NCI-H2171 (cell line): Measurements from ENCODE around the gene CCNC.

Experiments
- DNase-seq: peaks from one replicate; lab custom pipeline; 2025; lab: John Stamatoyannopoulos, UW

The CCNC gene

GRCh38 chr6:99568103-99568933 is at the start of gene CCNC:
TSS of gene CCNC (minus strand) at chr6:99568660. CDS start at chr6:99568527, 133 bp downstream.
- DNase-seq = peak; percentile 97

GRCh38 chr6:99617131-99617530 is 48.7 kb upstream of the CCNC start:
- no peak for DNase-seq

DNA sequence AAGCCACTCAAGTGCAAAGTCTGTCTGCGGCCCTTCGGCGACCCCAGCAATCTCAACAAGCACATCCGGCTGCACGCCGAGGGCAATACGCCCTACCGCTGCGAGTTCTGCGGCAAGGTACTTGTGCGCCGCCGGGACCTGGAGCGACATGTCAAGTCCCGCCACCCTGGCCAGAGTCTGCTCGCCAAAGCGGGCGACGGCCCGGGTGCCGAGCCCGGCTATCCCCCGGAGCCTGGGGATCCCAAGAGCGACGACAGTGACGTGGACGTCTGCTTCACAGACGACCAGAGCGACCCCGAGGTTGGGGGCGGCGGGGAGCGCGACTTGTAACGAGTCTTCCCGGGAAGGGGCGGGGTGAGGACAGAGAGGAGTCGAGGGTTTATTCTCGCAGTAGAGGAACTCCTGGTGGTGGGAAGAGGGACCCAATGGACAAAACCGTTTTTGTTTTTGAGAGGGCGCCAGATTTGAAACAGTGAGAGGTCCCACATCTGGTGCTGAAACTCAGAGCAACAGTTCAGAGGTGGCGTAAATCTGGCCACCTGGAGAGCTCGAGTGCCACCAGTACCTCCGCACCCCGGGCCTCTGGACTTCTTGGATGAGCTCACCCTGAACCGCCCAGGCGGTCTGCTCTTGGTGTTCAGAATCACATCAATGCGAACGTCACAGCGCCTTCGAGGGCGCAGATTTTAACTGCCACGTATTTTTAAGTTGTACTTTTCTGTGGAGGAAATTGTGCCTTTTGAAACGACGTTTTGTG is 46.1 kb upstream of the CCNC start:
- DNase-seq = peak; percentile 26

DNA sequence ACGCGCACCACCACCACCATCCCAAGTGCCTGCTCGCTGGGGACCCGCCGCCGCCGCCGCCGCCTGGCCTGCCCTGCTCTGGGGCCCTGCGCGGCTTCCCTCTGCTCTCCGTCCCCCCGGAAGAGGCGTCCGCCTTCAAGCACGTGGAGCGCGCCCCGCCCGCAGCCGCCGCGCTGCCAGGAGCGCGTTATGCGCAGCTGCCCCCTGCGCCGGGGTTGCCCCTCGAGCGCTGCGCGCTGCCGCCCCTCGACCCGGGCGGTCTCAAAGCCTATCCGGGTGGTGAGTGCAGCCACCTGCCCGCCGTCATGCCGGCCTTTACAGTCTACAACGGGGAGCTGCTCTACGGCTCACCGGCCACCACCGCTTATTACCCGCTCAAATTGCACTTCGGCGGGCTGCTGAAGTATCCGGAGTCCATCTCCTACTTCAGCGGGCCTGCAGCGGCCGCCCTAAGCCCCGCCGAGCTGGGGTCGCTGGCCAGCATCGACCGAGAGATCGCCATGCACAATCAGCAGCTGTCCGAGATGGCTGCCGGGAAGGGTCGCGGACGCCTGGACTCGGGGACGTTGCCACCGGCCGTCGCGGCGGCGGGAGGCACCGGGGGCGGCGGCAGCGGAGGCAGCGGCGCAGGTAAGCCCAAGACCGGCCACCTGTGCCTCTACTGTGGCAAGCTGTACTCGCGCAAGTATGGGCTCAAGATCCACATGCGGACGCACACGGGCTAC is 45.4 kb upstream of the CCNC start:
- DNase-seq = peak; percentile 42

- no peak for DNase-seq
Observed at GRCh38 chr6:99613409-99613704, 44.9 kb upstream of the CCNC start.

DNA sequence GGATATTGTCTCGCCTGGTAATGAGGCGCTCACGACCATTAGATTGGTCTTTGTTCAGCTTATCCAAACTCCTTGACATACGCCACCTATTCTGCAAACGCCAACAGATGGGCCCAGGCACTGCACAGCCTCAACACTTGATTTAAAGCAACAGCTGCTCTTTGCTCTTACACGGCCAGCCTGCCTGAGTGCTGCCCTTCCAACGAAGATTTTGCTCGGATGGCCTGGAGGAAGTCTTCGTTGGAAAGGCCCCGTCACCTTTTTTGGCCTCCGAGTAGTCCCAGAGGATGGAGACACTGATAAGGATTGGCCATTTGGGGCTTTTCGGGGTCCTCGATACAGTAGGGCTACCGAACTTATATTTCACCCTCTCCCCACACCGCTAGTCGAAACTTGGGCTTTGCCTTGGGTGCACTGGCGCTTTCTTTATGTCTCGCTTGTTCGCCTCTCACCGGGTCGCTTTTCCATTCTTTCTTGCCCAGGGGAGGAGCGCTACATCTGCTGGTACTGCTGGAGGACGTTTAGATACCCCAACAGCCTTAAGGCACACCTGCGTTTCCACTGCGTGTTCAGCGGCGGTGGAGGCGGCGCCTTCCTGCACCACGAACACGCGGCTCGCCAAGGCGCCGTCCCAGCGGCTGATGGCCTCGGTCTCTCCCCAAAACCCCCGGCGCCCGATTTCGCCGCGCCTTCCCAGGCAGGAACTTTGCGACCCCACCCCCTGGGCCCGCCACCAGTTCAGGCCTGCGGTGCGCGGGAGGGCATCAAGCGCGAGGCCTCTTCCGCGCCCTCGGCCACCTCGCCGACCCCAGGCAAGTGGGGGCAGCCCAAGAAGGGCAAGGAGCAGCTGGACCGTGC is 44.3 kb upstream of the CCNC start:
- DNase-seq = peak; percentile 28

DNA sequence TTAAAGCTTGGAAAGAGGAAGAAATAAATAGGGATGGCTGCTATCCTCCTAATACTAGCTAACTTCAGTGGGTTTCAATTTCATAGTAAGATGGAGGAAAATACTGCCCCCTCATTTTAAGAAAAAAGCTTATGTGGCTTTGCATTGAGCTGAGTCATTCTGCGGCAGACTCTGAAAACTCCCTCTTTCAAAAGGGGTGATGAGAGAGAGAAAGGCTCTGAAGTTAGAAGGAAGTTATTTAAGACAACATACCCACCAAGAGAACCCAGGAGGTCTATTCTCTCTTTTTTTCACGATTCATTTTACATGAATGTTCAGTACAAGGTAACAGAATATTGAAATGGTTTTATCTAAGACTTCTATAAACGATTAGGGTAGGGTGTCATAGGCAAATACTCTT is 42.7 kb upstream of the CCNC start:
- no peak for DNase-seq

DNA sequence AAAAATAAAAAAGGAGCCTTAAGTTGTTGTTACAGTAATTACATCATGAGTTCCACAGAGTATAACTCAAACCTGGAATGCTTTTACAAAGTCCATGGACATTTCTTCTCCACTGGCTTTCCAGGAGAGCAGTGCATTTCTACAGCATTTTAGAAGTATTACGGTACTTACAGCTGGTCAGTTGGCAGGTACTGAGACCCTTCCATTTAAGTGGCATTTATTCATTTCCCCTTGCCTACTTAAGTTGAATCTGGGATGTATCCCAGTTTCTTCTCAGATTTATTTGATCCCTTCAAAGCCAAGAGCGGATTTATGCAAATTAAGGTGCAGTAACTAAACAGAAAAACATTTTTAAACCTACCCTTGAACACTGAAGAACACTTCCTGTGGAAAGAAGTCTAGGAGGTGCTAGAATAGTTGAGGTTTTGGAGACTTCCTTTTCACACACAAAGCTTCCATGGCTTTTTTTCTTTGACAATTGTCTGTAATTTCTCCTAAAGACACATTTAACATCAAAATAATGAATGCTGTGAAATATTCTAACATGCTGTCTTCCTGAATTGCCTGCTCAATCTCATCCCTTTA is 41.5 kb upstream of the CCNC start:
- DNase-seq = no peak

GRCh38 chr6:99608886-99609482 is 40.5 kb upstream of the CCNC start:
- no peak for DNase-seq

DNA sequence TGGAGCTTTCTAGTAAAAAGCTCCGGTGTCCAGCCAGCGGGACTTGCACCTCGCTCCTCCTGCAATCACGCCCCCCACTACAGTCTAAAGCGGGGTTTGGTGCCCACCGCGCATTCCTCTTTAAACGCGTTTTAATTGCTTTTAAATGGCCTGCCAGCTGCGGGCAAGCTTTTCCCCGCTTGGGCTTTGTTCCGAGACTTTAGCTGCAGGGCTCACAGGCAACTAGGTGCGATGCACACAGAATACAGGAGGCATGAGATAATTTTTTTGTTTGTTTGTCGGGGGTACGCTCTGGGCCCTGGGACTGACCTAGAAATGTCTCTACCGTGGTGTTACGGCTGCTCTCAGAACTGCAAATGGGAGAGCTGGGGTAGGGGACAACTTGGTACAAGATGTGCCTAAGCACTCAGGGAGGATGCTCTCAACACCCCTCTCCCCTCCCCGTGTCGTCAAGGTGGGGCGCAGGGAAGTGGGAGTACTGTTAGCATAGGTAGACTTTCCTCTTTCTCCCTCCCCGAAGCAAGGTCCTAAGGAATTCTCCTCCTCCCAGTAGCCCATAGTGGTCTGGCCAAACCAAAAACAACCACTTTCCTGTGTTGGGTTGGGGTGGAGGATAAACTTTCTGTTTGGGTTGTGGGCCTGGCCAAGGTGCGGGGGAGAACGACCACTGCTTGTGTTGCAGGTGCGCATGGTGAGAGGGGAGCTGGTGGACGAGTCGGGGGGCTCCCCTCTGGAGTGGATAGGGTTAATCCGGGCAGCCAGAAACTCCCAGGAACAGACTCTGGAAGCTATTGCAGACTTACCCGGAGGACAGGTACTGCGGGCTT is 39.8 kb upstream of the CCNC start:
- no peak for DNase-seq

GRCh38 chr6:99607416-99608036 is 39.1 kb upstream of the CCNC start:
- DNase-seq = no peak

- no peak for DNase-seq
Observed at GRCh38 chr6:99606656-99607415, 38.4 kb upstream of the CCNC start, which contains the start of gene PRDM13. TSS of gene PRDM13 (plus strand) at chr6:99606833. CDS start at chr6:99607035, 202 bp downstream.

DNA sequence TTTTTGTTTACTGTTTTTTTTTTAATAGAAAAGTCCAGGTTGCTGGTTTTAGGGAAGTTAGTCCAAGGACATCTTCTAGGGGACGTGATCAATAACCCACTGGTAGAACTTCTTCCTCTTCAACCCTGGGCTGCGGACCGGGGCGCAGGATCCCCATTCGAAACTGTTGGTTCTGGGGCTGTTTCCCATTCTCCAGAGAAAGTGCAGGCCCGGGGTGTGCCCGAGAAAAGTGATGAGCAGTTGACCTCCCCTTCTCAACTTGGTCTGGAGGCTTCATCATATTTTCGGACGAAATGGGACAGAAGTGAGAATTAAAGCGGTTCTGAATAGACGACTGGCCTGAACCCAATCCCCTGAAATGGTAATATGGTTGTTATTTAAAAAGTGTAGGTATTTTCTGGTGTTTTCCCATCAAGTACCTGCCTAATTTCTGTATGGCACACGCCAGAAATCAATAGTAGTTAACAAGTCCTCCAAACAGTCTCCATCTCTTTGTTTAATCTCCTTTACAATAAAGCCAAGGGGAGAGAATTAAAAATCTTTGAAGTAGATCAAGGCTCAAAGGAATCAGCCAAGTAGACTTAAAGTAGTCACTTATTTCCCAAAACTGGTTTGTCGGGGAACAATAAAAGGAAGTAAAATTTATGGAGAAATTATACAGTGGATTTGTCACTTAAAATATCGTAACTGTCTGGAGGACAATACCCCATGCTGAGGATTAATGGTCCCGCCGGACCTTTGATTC is 37.6 kb upstream of the CCNC start:
- no peak for DNase-seq

GRCh38 chr6:99605074-99605734 is 36.7 kb upstream of the CCNC start:
- DNase-seq = no peak

DNA sequence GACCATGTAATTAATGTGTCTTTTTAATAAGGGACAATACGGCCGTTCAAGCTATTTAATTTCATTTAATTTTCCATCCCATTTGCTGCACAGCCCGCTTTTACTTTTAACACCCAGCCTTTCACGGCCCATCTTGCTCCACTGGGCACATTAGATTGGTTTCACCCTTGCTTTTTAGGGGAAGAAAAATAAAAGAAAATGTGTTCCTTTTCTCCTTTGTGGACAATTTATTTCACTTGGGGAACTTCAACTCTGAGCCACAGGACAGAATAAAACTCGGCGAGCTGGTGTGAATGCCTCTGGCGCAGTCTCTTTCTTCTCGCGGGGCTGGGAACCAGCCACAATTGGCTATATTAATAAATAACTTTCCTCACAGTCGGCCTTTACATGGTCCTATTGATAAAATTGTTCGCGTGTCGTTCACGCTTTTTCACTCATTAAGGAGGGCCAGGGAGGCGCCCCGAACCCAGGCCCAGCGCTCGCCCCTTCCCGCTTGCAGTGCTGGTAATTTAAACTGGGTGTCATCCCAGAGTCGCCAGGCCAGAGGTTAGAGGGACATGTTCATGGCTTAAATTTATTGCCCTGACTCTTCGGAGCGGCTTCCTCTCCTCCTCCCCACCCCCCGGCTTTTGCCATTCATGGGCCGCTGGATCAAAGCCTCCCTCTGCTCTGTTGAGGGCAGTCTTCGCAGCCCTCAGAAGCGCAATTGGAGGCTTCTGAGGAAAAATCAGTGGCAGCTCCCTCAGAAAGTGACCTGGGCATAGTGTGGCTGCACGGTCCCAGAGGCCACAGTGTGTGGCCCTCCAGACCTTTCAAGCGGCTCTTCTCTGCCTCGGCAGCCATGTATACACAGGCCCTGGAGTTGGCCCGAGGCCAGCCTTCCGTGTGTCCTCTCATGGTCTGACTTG is 36.0 kb upstream of the CCNC start:
- no peak for DNase-seq

DNA sequence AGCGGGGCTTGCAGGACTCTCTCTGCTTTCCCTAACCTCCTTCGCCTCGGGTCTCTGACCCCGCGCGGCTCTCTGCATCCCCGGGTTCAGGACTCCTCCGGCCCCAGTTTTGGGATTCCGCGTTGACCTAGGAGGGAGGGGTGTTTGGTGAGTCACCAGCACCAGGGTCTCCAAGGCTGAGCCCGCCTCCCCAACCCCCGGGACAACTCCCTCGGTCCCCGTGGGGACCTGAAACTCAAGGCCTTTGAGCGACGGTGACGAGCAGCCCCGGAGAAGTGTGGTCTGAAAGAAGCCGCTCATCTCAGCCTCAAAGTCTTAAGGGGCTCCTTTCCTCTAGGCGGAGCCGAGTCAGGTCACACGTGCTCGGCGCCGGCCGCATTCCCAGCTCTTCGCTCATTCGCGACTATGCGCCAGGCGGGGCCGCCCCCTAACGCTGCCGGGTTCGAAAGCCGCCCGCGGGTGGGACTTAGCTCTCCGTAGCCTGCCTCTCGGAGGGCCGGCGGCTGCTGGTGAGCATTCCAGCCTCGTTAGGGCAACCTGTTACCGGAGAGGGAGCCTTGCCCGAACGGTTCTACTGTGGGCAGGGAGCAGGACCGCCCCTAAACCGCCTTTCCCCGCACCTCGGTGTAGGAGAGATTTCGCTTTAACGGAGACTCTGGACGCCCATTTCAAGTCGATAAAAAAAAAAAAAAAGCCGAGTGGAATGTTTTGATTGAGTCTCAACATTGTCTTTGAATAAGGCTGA is 35.1 kb upstream of the CCNC start:
- no peak for DNase-seq
